Neural crest cell (in vitro differentiated cells): Measurements from ENCODE around the gene VASP. TPM values are rescaled to one million over a fixed set of nuclear protein-coding genes. Genes with fewer than 3 reads are reported as not detected.
"Not testable (repeated sequence)": the region's sequence is repeated elsewhere in the genome, so short reads cannot be mapped to it uniquely, and the experiment has no call there.

Experiments
- DNase-seq: peaks from one replicate; pipeline ENCODE4 v3.0.0; 2021; ENCODE audit warnings: low read depth, mixed read lengths, low spot score
- H3K27ac Mint-ChIP-seq: one replicate; pipeline ENCODE4 v1.8.0; 2021; ENCODE audit warnings: mild to moderate bottlenecking, mixed read lengths; ENCODE audit not compliant: unreplicated experiment
- H3K27me3 Mint-ChIP-seq: 2 replicates; pipeline ENCODE4 v1.8.0; 2021; ENCODE audit warnings: low read depth, mild to moderate bottlenecking, mixed read lengths
- H3K36me3 Mint-ChIP-seq: 2 replicates; pipeline ENCODE4 v1.8.0; 2021; ENCODE audit warnings: low read depth, mild to moderate bottlenecking, mixed read lengths
- H3K4me1 Mint-ChIP-seq: 2 replicates; pipeline ENCODE4 v1.8.0; 2021; ENCODE audit warnings: mixed read lengths
- H3K4me3 Mint-ChIP-seq: one replicate; pipeline ENCODE4 v1.8.0; 2021; ENCODE audit warnings: mild to moderate bottlenecking, mixed read lengths
- H3K9me3 Mint-ChIP-seq: 2 replicates; pipeline ENCODE4 v1.8.0; 2021; ENCODE audit warnings: mixed read lengths
- total RNA-seq: library from RNA; stranded (reverse); gene quantifications from 2 replicates; pipeline ENCODE4 v1.2.1, GENCODE V29; 2021
- TF ChIP-seq, protein P1 (sequence below): fragments of 200-600 bp; sonication (generic); conservative IDR thresholded peaks from 2 replicates; pipeline ENCODE4 v1.5.0; 2021; ENCODE audit warnings: antibody characterized with exemption, mild to moderate bottlenecking

VASP gene
- total RNA-seq, 1 donor from 2014 or later: 49.9 TPM

DNA sequence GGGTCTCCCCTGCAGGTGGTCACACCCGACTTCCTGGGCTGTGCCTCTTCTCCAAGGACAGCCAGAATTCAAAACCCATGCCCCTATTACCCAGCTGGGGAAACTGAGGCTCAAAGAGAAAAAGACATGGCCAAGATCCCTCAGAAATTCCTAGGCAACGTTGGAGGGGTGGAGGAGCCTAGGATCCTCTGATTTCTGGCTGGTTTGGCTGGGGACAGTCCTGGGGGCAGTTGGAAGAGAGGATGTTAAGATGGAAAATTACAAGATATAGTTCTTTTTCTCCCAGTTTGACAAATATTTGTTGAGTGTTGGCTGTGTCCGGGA, 2.4 kb downstream of the VASP start:
- no peaks in the 10 kb centered on the region for H3K36me3 Mint-ChIP-seq
- peaks cover 16% of the 10 kb centered on the region for H3K4me1 Mint-ChIP-seq
- DNase-seq: no peak
- TF ChIP-seq, protein P1, sequence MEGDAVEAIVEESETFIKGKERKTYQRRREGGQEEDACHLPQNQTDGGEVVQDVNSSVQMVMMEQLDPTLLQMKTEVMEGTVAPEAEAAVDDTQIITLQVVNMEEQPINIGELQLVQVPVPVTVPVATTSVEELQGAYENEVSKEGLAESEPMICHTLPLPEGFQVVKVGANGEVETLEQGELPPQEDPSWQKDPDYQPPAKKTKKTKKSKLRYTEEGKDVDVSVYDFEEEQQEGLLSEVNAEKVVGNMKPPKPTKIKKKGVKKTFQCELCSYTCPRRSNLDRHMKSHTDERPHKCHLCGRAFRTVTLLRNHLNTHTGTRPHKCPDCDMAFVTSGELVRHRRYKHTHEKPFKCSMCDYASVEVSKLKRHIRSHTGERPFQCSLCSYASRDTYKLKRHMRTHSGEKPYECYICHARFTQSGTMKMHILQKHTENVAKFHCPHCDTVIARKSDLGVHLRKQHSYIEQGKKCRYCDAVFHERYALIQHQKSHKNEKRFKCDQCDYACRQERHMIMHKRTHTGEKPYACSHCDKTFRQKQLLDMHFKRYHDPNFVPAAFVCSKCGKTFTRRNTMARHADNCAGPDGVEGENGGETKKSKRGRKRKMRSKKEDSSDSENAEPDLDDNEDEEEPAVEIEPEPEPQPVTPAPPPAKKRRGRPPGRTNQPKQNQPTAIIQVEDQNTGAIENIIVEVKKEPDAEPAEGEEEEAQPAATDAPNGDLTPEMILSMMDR: no peak
- H3K9me3 Mint-ChIP-seq: no peaks in the 10 kb centered on the region
- H3K27ac Mint-ChIP-seq: peak overlapping the region; percentile 69
- H3K4me3 Mint-ChIP-seq: peak overlapping the region; percentile 96
- H3K27me3 Mint-ChIP-seq: peaks cover 3% of the 10 kb centered on the region

DNA sequence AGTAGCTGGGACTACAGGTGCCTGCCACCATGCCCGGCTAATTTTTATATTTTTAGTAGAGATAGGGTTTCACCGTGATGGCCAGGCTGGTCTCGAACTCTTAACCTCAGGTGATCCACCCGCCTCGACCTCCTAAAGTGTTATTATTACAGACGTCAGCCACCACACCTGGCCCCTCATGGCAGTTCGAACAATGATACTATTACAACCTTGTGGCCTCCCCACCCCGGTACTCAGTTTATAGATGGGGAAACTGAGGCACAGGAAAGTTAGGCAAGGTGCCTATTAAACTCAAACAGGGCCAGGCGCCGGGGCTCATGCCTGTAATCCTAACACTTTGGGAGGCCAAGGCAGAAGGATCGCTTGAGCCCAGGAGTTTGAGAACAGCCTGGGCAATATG, 3.1 kb downstream of the VASP start:
- peak overlapping the region; percentile 96 for H3K4me3 Mint-ChIP-seq
- H3K4me1 Mint-ChIP-seq: peaks cover 16% of the 10 kb centered on the region
- H3K36me3 Mint-ChIP-seq, DNase-seq, H3K27me3 Mint-ChIP-seq, H3K9me3 Mint-ChIP-seq, H3K27ac Mint-ChIP-seq: not testable (repeated sequence)

DNA sequence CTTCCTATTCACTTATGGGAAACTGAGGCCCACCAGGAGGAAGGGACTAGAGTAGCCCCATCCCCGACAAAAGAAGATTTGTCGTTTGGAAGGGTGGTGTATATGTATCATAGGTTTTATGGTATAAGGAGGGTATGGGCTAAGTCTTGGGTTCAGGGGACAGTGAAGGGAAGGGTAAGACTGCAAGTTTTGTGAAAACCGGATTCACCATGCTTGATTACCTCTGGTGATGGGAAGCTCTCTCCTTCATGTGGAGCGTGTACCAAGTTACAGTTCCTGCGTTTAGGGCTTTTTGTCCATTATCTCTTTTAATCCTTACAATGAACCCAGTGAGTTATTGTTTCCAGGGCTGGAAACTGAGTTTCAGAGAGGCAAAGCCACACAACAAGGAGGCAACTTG, 3.8 kb downstream of the VASP start:
- TF ChIP-seq, protein P1: no peak
- Mint-ChIP-seq H3K36me3 (no peaks in the 10 kb centered on the region), H3K4me1 (peaks cover 16% of the 10 kb centered on the region), H3K27ac (no peak overlapping the region), H3K4me3 (peak overlapping the region; percentile 56), H3K9me3 (no peaks in the 10 kb centered on the region), H3K27me3 (peaks cover 3% of the 10 kb centered on the region)
- DNase-seq: no peak

DNA sequence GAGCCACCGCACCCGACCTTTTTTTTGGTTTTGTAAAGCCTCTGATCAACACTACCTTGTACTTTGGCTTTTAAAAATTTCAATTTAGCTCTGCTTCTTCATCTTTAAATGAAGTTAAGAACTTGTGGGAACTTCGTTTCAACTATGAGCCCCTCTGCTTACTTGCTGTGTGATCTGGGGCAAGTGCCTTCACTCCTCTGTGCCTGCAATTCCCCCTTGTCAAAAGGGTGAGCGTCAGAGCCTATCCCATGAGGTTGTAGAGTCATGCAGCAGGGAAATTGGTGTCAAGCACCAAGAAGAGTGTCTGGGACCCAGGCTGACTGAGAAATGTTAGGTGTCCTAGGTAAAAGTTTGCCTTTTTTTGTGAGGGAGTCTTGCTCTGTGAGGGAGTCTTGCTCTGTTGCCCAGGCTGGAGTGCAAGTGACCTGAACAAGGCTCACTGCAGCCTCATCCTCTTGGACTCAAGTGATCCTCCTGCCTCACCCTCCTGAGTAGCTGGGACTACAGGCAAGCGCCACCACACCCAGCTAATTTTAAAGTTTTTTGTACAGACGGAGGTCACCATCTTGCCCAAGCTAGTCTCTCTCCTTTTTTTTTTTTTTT, 5.7 kb downstream of the VASP start:
- H3K27ac Mint-ChIP-seq: no peak overlapping the region
- no peaks in the 10 kb centered on the region for H3K27me3 Mint-ChIP-seq
- no peaks in the 10 kb centered on the region for H3K9me3 Mint-ChIP-seq

DNA sequence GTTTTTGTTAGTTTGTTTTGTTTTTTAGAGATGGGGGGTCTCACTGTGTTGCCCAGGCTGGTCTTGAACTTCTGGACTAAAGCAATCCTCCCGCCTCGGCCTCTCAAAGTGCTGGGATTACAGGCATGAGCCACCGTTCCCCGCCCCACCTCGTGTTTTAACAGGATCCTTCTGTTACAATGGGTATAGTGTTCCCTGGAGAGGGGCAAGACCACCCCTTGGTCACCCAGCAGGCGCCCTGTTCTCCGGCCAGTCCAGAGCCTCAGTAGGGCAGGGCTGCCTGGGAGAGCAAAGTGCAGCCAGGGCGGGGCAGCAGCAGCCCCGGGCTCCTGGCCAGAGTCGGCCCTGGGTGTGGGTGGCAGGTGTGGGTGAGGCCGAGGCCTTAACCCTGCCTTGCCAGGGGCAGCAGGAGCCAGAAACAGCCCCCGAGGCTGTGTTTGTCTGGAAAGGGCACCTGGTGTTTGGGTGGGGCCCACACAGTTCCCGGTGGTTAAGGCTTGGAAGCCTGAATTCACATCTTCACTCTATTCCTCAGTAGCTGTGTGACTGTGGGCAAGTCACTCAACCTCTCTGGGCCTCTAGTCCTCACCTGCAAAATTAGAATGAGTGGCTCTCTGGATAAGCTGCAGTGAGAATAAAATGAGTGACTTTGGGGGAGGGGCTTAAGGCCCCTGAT, 7.2 kb downstream of the VASP start:
- no peak overlapping the region for H3K4me3 Mint-ChIP-seq
- no peaks in the 10 kb centered on the region for H3K36me3 Mint-ChIP-seq
- H3K9me3 Mint-ChIP-seq: no peaks in the 10 kb centered on the region
- DNase-seq: no peak
- no peaks in the 10 kb centered on the region for H3K27me3 Mint-ChIP-seq
- H3K27ac Mint-ChIP-seq: no peak overlapping the region
- TF ChIP-seq, protein P1: no peak
- peaks cover 9% of the 10 kb centered on the region for H3K4me1 Mint-ChIP-seq

More for the DNA sequence above, 5.7 kb downstream of the VASP start:
- Mint-ChIP-seq H3K4me1 (peaks cover 16% of the 10 kb centered on the region), H3K36me3 (no peaks in the 10 kb centered on the region), H3K4me3 (no peak overlapping the region)
- TF ChIP-seq, protein P1: no peak
- no peak for DNase-seq

DNA sequence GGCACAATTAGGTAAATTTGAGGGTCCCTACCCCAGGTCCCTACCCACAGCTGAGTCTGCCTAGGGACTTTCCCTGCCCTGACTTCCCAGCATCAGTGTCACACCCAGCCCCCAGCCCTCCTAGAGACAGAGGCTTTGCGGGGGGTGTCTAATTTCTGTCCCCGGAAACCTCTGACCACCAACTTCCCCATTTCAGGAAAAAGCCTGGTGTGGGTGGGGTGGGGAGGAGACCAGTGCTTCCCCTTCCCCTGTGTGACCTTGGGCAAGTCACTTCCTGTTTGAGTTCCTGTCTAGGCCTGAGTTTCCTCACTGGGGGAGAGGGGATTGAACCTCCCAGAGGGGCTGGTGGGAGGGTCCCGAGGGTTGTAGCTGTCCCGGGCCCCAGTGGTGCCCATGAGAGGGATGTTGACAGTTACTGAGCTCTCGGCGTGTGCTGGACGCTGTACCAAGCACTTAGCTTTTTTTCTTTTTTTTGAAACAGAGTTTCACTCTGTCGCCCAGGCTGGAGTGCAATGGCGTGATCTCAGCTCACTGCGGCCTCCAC, 7.9 kb downstream of the VASP start:
- TF ChIP-seq, protein P1: no peak
- DNase-seq: no peak
- Mint-ChIP-seq H3K27me3 (no peaks in the 10 kb centered on the region), H3K4me1 (peaks cover 4% of the 10 kb centered on the region), H3K4me3 (no peak overlapping the region), H3K27ac (no peak overlapping the region), H3K36me3 (no peaks in the 10 kb centered on the region), H3K9me3 (no peaks in the 10 kb centered on the region)
